Kidney (tissue), 14 donors: Measurements from ENCODE around the gene RBPJ. TPM values are rescaled to one million over a fixed set of nuclear protein-coding genes. Genes with fewer than 3 reads are reported as not detected.
"Not testable (repeated sequence)": the region's sequence is repeated elsewhere in the genome, so short reads cannot be mapped to it uniquely, and the experiment has no call there.

Source experiments
- DNase-seq, 5 donors: peaks; one replicate each; pipeline ENCODE4 v3.0.0-alpha.2; 2013 to 2020
- FAIRE-seq: peaks from 2 replicates; lab custom pipeline; 2012; peaks lifted over from hg19 to GRCh38; lab: Jason Lieb, UNC
- H3K27ac ChIP-seq, 2 donors: one replicate each; pipeline ENCODE4 v1.7.0; 2013; ENCODE audit warnings: low read depth in 2 of 2, low read length in 2 of 2, inconsistent platforms in 1 of 2
- H3K27me3 ChIP-seq: one replicate; pipeline ENCODE4 v1.7.1; 2013; ENCODE audit warnings: low read length, inconsistent platforms; ENCODE audit not compliant: control insufficient read depth, insufficient read depth
- H3K36me3 ChIP-seq, 3 donors: one replicate each; pipeline versions ENCODE4 v1.7.0 to v1.7.1; 2013; ENCODE audit warnings: low read length in 3 of 3, control low read depth in 1 of 3, inconsistent platforms in 1 of 3; ENCODE audit not compliant: insufficient read depth in 3 of 3, control insufficient read depth in 2 of 3
- H3K4me1 ChIP-seq, 3 donors: one replicate each; pipeline versions ENCODE4 v1.7.0 to v1.7.1; 2013; ENCODE audit warnings: low read length in 3 of 3, inconsistent platforms in 1 of 3, low read depth in 1 of 3; ENCODE audit not compliant: control insufficient read depth in 2 of 3, insufficient read depth in 2 of 3
- H3K4me3 ChIP-seq, 3 donors: one replicate each; pipeline versions ENCODE4 v1.7.0 to v1.8.1; 2013; ENCODE audit warnings: low read length in 3 of 3, control low read depth in 1 of 3, inconsistent platforms in 1 of 3
- H3K9ac ChIP-seq, 3 donors: one replicate each; pipeline versions ENCODE4 v1.7.0 to v1.7.1; 2013; ENCODE audit warnings: low read length in 3 of 3, control low read depth in 1 of 3, inconsistent platforms in 1 of 3
- H3K9me3 ChIP-seq, 3 donors: one replicate each; pipeline versions ENCODE4 v1.7.0 to v1.7.1; 2013; ENCODE audit warnings: low read length in 3 of 3, control low read depth in 1 of 3, inconsistent platforms in 1 of 3; ENCODE audit not compliant: control insufficient read depth in 2 of 3, insufficient read depth in 1 of 3
- CTCF ChIP-seq: IDR thresholded peaks from 3 replicates; pipeline ENCODE4 v1.5.1; 2012; ENCODE audit warnings: mild to moderate bottlenecking, moderate library complexity, borderline replicate concordance; ENCODE audit not compliant: insufficient read depth; ENCODE audit errors: extremely low read depth
- intact Hi-C: fragments of 100-400 bp; cut with DNase I; formaldehyde crosslinking; loops from one replicate; pipeline ENCODE4 v1.11.1; 2022
- polyA plus RNA-seq: library from polyadenylated mRNA; stranded (reverse); fragments of 350-450 nt; fragmentation: Illumina TruSeq; extraction: RNeasy Lipid Tissue Mini Kit (QIAGEN cat#74804); gene quantifications from one replicate; pipeline ENCODE4 v1.2.3, GENCODE V29; 2014; ENCODE audit warnings: low read depth, low replicate concordance; ENCODE audit not compliant: insufficient read depth
- total RNA-seq: library from RNA; stranded (reverse); fragmentation: NEBNext Ultra II Directional; extraction: Animal tissue kit (Norgen Biotek cat#: 25700); gene quantifications from one replicate; pipeline ENCODE4 v1.2.1, GENCODE V29; 2021
- donor health status: control.
- donor health status: control.
- donor health status: control.
- donor health status: control.
- donor health status: control.
- donor health status: DM: yes; HTN: yes; CAD: no.
- donor health status: Normal renal cell carcinoma (clear cell type).

Gene RBPJ
- total and polyA plus RNA-seq, 2 donors from 2014 or later, result 28.5 to 77.6 TPM

- no peak for TF ChIP-seq CTCF
- Histone ChIP-seq H3K4me3 (no peak overlapping the region), H3K4me1 (peaks cover 0 to 2% (median 0%) of the 10 kb centered on the region in 3 donors), H3K27ac (no peak overlapping the region), H3K9me3 (no peaks in the 10 kb centered on the region), H3K9ac (no peak overlapping the region), H3K27me3 (no peaks in the 10 kb centered on the region), H3K36me3 (no peaks in the 10 kb centered on the region)
- FAIRE-seq, result no peak
- DNase-seq, result no peak
- intact Hi-C loops, result no loop called here
Measured at GRCh38 chr4:26355392-26356052, 34.7 kb downstream of the RBPJ start.

- FAIRE-seq, result no peak
- no peaks in the 10 kb centered on the region for H3K9me3 ChIP-seq
- intact Hi-C loops, result no loop called here
Measured at GRCh38 chr4:26356081-26356501, 35.3 kb downstream of the RBPJ start.

GRCh38 chr4:26359521-26359920, 38.7 kb downstream of the RBPJ start:
- H3K27ac ChIP-seq, DNase-seq, H3K9me3 ChIP-seq, intact Hi-C loops, H3K9ac ChIP-seq, H3K27me3 ChIP-seq, FAIRE-seq, H3K4me3 ChIP-seq, H3K36me3 ChIP-seq, H3K4me1 ChIP-seq: not testable (repeated sequence)

More at GRCh38 chr4:26356081-26356501, 35.3 kb downstream of the RBPJ start:
- H3K36me3 ChIP-seq, result no peaks in the 10 kb centered on the region
- DNase-seq, result no peak
- H3K4me1 ChIP-seq, result peaks cover 0 to 2% (median 0%) of the 10 kb centered on the region in 3 donors
- no peak overlapping the region for H3K27ac ChIP-seq
- TF ChIP-seq CTCF, result no peak
- no peaks in the 10 kb centered on the region for H3K27me3 ChIP-seq
- no peak overlapping the region for H3K9ac ChIP-seq
- no peak overlapping the region for H3K4me3 ChIP-seq

- no peak for FAIRE-seq
Measured at GRCh38 chr4:26360273-26360672, 39.5 kb downstream of the RBPJ start.

More at GRCh38 chr4:26360273-26360672, 39.5 kb downstream of the RBPJ start:
- H3K4me3 ChIP-seq, result no peak overlapping the region
- H3K27ac ChIP-seq, result no peak overlapping the region
- H3K9ac ChIP-seq, result no peak overlapping the region
- intact Hi-C loops, result no loop called here
- peaks cover 0 to 2% (median 0%) of the 10 kb centered on the region in 3 donors for H3K4me1 ChIP-seq
- H3K9me3 ChIP-seq, result no peaks in the 10 kb centered on the region
- no peak for TF ChIP-seq CTCF
- no peak for DNase-seq
- no peaks in the 10 kb centered on the region for H3K27me3 ChIP-seq
- no peaks in the 10 kb centered on the region for H3K36me3 ChIP-seq
